SK-N-SH (cell line): Measurements from ENCODE around the gene LCN15. TPM values are rescaled to one million over a fixed set of nuclear protein-coding genes. Genes with fewer than 3 reads are reported as not detected.
A peak's percentile ranks its signal among the peaks of the same experiment; 100 is the strongest.

ENCODE experiments used
- CTCF ChIA-PET: fragments of 300-600, 350-600 bp; formaldehyde crosslinking; extraction: SDS; loops from one replicate; lab custom pipeline; 2021; lab: Yijun Ruan, JAX
- POLR2A ChIA-PET: fragments of 350-600 bp; sonication (Branson Sonifier 250); formaldehyde crosslinking; extraction: SDS; loops from one replicate; lab custom pipeline; 2020; ENCODE audit warnings: antibody characterized with exemption, inconsistent platforms; lab: Yijun Ruan, JAX
- DNase-seq: peaks from one replicate; pipeline ENCODE4 v3.0.0; 2012
- H2AFZ ChIP-seq: fragments of 200-600 bp; sonication (generic); 2 replicates; pipeline ENCODE4 v1.8.1; 2016; ENCODE audit warnings: antibody characterized with exemption, mild to moderate bottlenecking, low read depth
- H3F3A ChIP-seq: fragments of 200-600 bp; sonication (generic); replicated peaks from 2 replicates; pipeline ENCODE3; 2016; ENCODE audit warnings: antibody characterized with exemption, mild to moderate bottlenecking; ENCODE audit not compliant: insufficient read depth
- H3K27ac ChIP-seq, 2 experiments: fragments of 200-500 bp in 1 of 2; fragments of 200-600 bp in 1 of 2; sonication (Bioruptor generic) in 1 of 2; sonication (generic), shearing (Covaris generic) in 1 of 2; 2 replicates each; pipeline versions ENCODE4 v1.5.1 to v1.6.1; 2014 to 2016; ENCODE audit warnings: low read depth in 2 of 2, inconsistent platforms in 1 of 2, low read length in 1 of 2, mild to moderate bottlenecking in 1 of 2, mixed read lengths in 1 of 2
- H3K27me3 ChIP-seq: fragments of 200-600 bp; sonication (generic), shearing (Covaris generic); 2 replicates; pipeline ENCODE4 v1.6.1; 2016; ENCODE audit warnings: mixed run types; ENCODE audit not compliant: insufficient read depth
- H3K36me3 ChIP-seq, 2 experiments: fragments of 200-500 bp in 1 of 2; fragments of 200-600 bp in 1 of 2; sonication (Bioruptor generic) in 1 of 2; sonication (generic) in 1 of 2; replicated peaks in 1 of 2; 2 replicates each; pipeline versions ENCODE3 to v1.5.1; 2014 to 2016; ENCODE audit warnings: low read length in 1 of 2, mild to moderate bottlenecking in 1 of 2; ENCODE audit not compliant: insufficient read depth in 2 of 2, control insufficient read depth in 1 of 2
- H3K4me1 ChIP-seq, 2 experiments: fragments of 200-500 bp in 1 of 2; fragments of 200-600 bp in 1 of 2; sonication (Bioruptor generic) in 1 of 2; sonication (generic), shearing (Covaris generic) in 1 of 2; 2 replicates each; pipeline versions ENCODE4 v1.5.1 to v1.6.1; 2014 to 2016; ENCODE audit warnings: low read depth in 1 of 2, low read length in 1 of 2, mixed run types in 1 of 2; ENCODE audit not compliant: insufficient read depth in 2 of 2, control insufficient read depth in 1 of 2
- H3K4me2 ChIP-seq: fragments of 200-600 bp; sonication (generic), shearing (Covaris generic); 2 replicates; pipeline ENCODE4 v1.6.1; 2017; ENCODE audit warnings: mixed run types
- H3K4me3 ChIP-seq, 2 experiments: fragments of 200-500 bp in 1 of 2; fragments of 200-600 bp in 1 of 2; sonication (Bioruptor generic) in 1 of 2; sonication (generic), shearing (Covaris generic) in 1 of 2; 2 replicates each; pipeline versions ENCODE4 v1.5.1 to v1.8.1; 2014 to 2016; ENCODE audit warnings: low read depth in 2 of 2, inconsistent platforms in 1 of 2, low read length in 1 of 2, mild to moderate bottlenecking in 1 of 2, mixed read lengths in 1 of 2, moderate library complexity in 1 of 2
- H3K79me2 ChIP-seq: fragments of 200-600 bp; sonication (generic); 2 replicates; pipeline ENCODE4 v1.8.1; 2017; ENCODE audit warnings: mild to moderate bottlenecking; ENCODE audit not compliant: insufficient read depth
- H3K9ac ChIP-seq: fragments of 200-600 bp; sonication (generic); 2 replicates; pipeline ENCODE4 v1.6.1; 2017; ENCODE audit warnings: mixed run types
- H3K9me2 ChIP-seq: fragments of 200-600 bp; sonication (generic); 2 replicates; pipeline ENCODE4 v1.6.1; 2017; ENCODE audit warnings: mixed run types
- H3K9me3 ChIP-seq: fragments of 200-600 bp; sonication (generic); 2 replicates; pipeline ENCODE4 v1.6.1; 2017; ENCODE audit warnings: mixed run types, mild to moderate bottlenecking, moderate library complexity
- H4K20me1 ChIP-seq: fragments of 200-600 bp; sonication (generic); 2 replicates; pipeline ENCODE4 v1.6.1; 2017; ENCODE audit warnings: mild to moderate bottlenecking, mixed run types; ENCODE audit not compliant: insufficient read depth
- CHD2 ChIP-seq: fragments of 150-350 bp; IDR thresholded peaks from 2 replicates; pipeline ENCODE4 v1.6.1; 2018; ENCODE audit warnings: low read length; ENCODE audit not compliant: partially characterized antibody
- FOSL2 ChIP-seq: IDR thresholded peaks from 2 replicates; pipeline ENCODE4 v1.4.0; 2012; ENCODE audit warnings: low read depth, mild to moderate bottlenecking, moderate library complexity, borderline replicate concordance
- FOXJ3 ChIP-seq: sonication (generic); formaldehyde crosslinking; IDR thresholded peaks from 2 replicates; pipeline ENCODE4 v1.5.1; 2020; ENCODE audit warnings: mild to moderate bottlenecking, missing genetic modification reagents
- GATA2 ChIP-seq: sonication (generic); formaldehyde crosslinking; IDR thresholded peaks from 2 replicates; pipeline ENCODE4 v1.5.0; 2020; ENCODE audit warnings: mild to moderate bottlenecking, missing genetic modification reagents
- MXI1 ChIP-seq: IDR thresholded peaks from 2 replicates; pipeline ENCODE4 v1.6.1; 2012; ENCODE audit warnings: mild to moderate bottlenecking, low read depth, low read length, improper control_type of control experiment
- POLR2AphosphoS5 ChIP-seq: IDR thresholded peaks from 2 replicates; pipeline ENCODE4 v1.6.1; 2012; ENCODE audit warnings: low read depth, low read length
- RCOR1 ChIP-seq: fragments of 150-350 bp; IDR thresholded peaks from 2 replicates; pipeline ENCODE4 v1.6.1; 2017; ENCODE audit warnings: antibody characterized with exemption, low read length
- RFX5 ChIP-seq: IDR thresholded peaks from 2 replicates; pipeline ENCODE4 v1.6.1; 2012; ENCODE audit warnings: mild to moderate bottlenecking, improper control_type of control experiment, low read length
- SIN3A ChIP-seq: IDR thresholded peaks from 2 replicates; pipeline ENCODE4 v1.6.1; 2012; ENCODE audit warnings: low read depth, mild to moderate bottlenecking, low read length, moderate library complexity, borderline replicate concordance
- SMC3 ChIP-seq: IDR thresholded peaks from 2 replicates; pipeline ENCODE4 v1.6.1; 2012; ENCODE audit warnings: low read depth, low read length, improper control_type of control experiment
- TCF12 ChIP-seq: IDR thresholded peaks from 2 replicates; pipeline ENCODE4 v1.4.0; 2012
- TEAD4 ChIP-seq: IDR thresholded peaks from 2 replicates; pipeline ENCODE4 v1.4.0; 2012; ENCODE audit warnings: mild to moderate bottlenecking, borderline replicate concordance; ENCODE audit not compliant: insufficient read depth
- ZBTB33 ChIP-seq: IDR thresholded peaks from 2 replicates; pipeline ENCODE4 v1.4.0; 2012; ENCODE audit warnings: low read depth, borderline replicate concordance
- WGBS: methylation state at CpG from one replicate; pipeline ENCODE4 v1.1.6; 2017; ENCODE audit warnings: low lambda C conversion rate; 5-methylcytosine and 5-hydroxymethylcytosine counted together
- polyA plus RNA-seq, 3 experiments: library from polyadenylated mRNA; depleted of rRNA; stranded (reverse); fragments of >200 nt; gene quantifications; 2 replicates each; pipeline ENCODE4 v1.2.3, GENCODE V29; 2012
- TF ChIP-seq, protein P1 (sequence below): fragments of 150-350 bp; IDR thresholded peaks from 2 replicates; pipeline ENCODE4 v1.6.1; 2016; ENCODE audit warnings: mild to moderate bottlenecking, low read depth, low read length
- TF ChIP-seq, protein P2 (sequence below): IDR thresholded peaks from 2 replicates; pipeline ENCODE4; 2012
- TF ChIP-seq, protein P3 (sequence below): IDR thresholded peaks from 2 replicates; pipeline ENCODE4 v1.6.1; 2012; ENCODE audit warnings: mild to moderate bottlenecking, low read depth, low read length, moderate library complexity

LCN15 gene
- polyA plus RNA-seq, 1 of the 3 experiments (the other 2 are of a cell fraction), result 0.08 TPM

- H4K20me1 ChIP-seq, result peaks cover 64% of the 10 kb centered on the region
- POLR2A ChIA-PET, result interaction anchor here (1.3 to 5.2 kb wide), 3 partner anchors 12 to 61 kb away, joined by 3 to 51 read pairs (median 4); no protein-coding TSS in a partner anchor
- peak overlapping the region; percentile 49 to 58 for H3K27ac ChIP-seq
- peak overlapping the region; percentile 95 for H3K9ac ChIP-seq
- peaks cover 25 to 32% of the 10 kb centered on the region in 2 experiments for H3K36me3 ChIP-seq
- TF ChIP-seq, protein P1, sequence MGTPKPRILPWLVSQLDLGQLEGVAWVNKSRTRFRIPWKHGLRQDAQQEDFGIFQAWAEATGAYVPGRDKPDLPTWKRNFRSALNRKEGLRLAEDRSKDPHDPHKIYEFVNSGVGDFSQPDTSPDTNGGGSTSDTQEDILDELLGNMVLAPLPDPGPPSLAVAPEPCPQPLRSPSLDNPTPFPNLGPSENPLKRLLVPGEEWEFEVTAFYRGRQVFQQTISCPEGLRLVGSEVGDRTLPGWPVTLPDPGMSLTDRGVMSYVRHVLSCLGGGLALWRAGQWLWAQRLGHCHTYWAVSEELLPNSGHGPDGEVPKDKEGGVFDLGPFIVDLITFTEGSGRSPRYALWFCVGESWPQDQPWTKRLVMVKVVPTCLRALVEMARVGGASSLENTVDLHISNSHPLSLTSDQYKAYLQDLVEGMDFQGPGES, result no peak
- no peak for TF ChIP-seq POLR2AphosphoS5
- no peak for TF ChIP-seq RCOR1
- TF ChIP-seq RFX5, result no peak
- no peak for TF ChIP-seq GATA2 (CRISPR knock-in tag)
- no peak for TF ChIP-seq ZBTB33
- no peak for TF ChIP-seq CHD2
- no peak for TF ChIP-seq FOXJ3 (CRISPR knock-in tag)
- no peak for TF ChIP-seq SIN3A
- TF ChIP-seq, protein P2, sequence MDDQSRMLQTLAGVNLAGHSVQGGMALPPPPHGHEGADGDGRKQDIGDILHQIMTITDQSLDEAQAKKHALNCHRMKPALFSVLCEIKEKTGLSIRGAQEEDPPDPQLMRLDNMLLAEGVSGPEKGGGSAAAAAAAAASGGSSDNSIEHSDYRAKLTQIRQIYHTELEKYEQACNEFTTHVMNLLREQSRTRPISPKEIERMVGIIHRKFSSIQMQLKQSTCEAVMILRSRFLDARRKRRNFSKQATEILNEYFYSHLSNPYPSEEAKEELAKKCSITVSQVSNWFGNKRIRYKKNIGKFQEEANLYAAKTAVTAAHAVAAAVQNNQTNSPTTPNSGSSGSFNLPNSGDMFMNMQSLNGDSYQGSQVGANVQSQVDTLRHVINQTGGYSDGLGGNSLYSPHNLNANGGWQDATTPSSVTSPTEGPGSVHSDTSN, result no peak
- no peak overlapping the region for H2AFZ ChIP-seq
- 41% methylated on average over 12 of the region's 16 CpGs for WGBS
- no peak for DNase-seq
- H3K4me3 ChIP-seq, result peak overlapping the region; percentile 83 to 85
- H3K79me2 ChIP-seq, result peaks cover 65% of the 10 kb centered on the region
- H3K27me3 ChIP-seq, result no peaks in the 10 kb centered on the region
- H3K9me3 ChIP-seq, result no peaks in the 10 kb centered on the region
- CTCF ChIA-PET, result interaction anchor here (4.6 to 6.8 kb wide), 3 partner anchors 11 to 52 kb away, joined by 44 to 99 read pairs (median 53); partner anchors contain the start of genes DIPK1B and LCN8
- peaks cover 12 to 27% of the 10 kb centered on the region in 2 experiments; a peak in 2 of 4 replicates for H3K4me1 ChIP-seq
- peak overlapping the region; percentile 84 for H3K4me2 ChIP-seq
- peaks cover 24% of the 10 kb centered on the region for H3F3A ChIP-seq
- H3K9me2 ChIP-seq, result no peaks in the 10 kb centered on the region
Observed at GRCh38 chr9:136726118-136726517, 38.2 kb downstream of the LCN15 start.

DNA sequence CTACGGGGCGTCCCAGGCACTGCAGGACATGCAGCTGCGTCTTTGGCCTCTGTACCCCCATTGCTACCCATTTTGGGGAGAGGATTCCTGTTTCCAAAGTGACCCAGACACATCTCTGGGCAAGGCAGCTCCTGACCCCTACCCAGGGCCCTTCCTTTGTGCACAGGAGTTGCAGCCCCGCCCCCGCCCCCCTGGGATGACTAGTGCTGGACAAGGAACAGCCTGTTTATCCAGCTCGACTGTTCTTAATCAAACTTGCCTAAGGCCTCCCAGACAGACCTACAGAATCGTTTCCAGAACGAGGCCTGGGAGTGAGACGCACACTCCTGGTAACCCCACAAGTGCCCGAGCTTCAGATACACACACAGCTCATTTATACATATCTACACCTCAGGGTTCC is 38.7 kb downstream of the LCN15 start:
- 59% methylated on average over 10 of the region's 10 CpGs for WGBS
- Histone ChIP-seq H3K79me2 (peaks cover 62% of the 10 kb centered on the region), H3F3A (peaks cover 24% of the 10 kb centered on the region), H3K4me3 (0 out of 4 replicates have a peak overlapping the region, but pooled peaks of 1 of the 2 experiments have one; percentile 83), H3K4me1 (peaks cover 12 to 28% of the 10 kb centered on the region in 2 experiments; a peak in 2 of 4 replicates), H3K9me2 (no peaks in the 10 kb centered on the region), H3K27ac (peak overlapping the region; percentile 49 to 58; a peak in 3 of 4 replicates), H3K27me3 (no peaks in the 10 kb centered on the region), H3K36me3 (peaks cover 25 to 36% of the 10 kb centered on the region in 2 experiments), H3K9ac (peak overlapping the region; percentile 95; the same call in 1 of the 2 replicates), H2AFZ (no peak overlapping the region), H4K20me1 (peaks cover 69% of the 10 kb centered on the region), H3K9me3 (no peaks in the 10 kb centered on the region), H3K4me2 (peak overlapping the region; percentile 84)
- POLR2A ChIA-PET, result interaction anchor here (5.2 kb wide), 1 partner anchor 11 kb away, joined by 51 read pairs; no protein-coding TSS in a partner anchor
- no peak for DNase-seq
- TF ChIP-seq, protein P3, sequence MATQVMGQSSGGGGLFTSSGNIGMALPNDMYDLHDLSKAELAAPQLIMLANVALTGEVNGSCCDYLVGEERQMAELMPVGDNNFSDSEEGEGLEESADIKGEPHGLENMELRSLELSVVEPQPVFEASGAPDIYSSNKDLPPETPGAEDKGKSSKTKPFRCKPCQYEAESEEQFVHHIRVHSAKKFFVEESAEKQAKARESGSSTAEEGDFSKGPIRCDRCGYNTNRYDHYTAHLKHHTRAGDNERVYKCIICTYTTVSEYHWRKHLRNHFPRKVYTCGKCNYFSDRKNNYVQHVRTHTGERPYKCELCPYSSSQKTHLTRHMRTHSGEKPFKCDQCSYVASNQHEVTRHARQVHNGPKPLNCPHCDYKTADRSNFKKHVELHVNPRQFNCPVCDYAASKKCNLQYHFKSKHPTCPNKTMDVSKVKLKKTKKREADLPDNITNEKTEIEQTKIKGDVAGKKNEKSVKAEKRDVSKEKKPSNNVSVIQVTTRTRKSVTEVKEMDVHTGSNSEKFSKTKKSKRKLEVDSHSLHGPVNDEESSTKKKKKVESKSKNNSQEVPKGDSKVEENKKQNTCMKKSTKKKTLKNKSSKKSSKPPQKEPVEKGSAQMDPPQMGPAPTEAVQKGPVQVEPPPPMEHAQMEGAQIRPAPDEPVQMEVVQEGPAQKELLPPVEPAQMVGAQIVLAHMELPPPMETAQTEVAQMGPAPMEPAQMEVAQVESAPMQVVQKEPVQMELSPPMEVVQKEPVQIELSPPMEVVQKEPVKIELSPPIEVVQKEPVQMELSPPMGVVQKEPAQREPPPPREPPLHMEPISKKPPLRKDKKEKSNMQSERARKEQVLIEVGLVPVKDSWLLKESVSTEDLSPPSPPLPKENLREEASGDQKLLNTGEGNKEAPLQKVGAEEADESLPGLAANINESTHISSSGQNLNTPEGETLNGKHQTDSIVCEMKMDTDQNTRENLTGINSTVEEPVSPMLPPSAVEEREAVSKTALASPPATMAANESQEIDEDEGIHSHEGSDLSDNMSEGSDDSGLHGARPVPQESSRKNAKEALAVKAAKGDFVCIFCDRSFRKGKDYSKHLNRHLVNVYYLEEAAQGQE, result no peak
- no peak for TF ChIP-seq FOSL2
- TF ChIP-seq TEAD4, result no peak
- no peak for TF ChIP-seq MXI1
- TF ChIP-seq SMC3, result no peak
- TF ChIP-seq TCF12, result 0 out of 2 replicates have a peak, but pooled peaks have one; percentile 14
- CTCF ChIA-PET, result interaction anchor here (0.8 to 6.8 kb wide), 3 partner anchors 10 to 193 kb away, joined by 3 to 99 read pairs (median 44); partner anchors contain the start of gene DIPK1B
